ENCODE measurements around the gene RNF224.
"Not testable (repeated sequence)": the region's sequence is repeated elsewhere in the genome, so short reads cannot be mapped to it uniquely, and the experiment has no call there.

The RNF224 gene

GRCh38 chr9:137254624-137255447 is 27.5 kb downstream of the RNF224 start, which contains the start of gene NELFB:
TSS of gene NELFB (plus strand) at chr9:137255327.
- peak; percentile 90 for DNase-seq (ENCODE audit: low read depth)

- no peak for DNase-seq (ENCODE audit: low read depth)
These were observed 28.3 kb downstream of the RNF224 start for GRCh38 chr9:137255448-137256114.

DNA sequence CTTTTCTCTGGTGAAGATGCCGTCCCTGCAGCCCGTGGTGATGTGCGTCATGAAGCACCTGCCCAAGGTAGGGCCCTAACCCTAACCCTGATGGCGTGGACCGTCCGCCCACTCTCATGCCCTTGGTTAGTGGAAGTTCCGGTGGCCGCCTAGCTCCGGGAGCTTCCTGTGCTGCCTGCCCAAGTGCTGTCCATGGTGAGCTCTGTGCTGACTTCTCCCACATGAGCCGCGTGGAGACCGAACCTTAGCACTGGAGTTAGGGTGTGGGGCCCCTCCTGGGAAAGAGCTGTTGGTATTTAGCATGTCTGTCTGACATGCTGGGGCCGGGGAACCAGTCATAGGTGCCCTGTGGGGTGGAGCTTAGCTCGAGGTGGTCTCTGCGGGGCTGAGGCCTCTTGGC is 29.1 kb downstream of the RNF224 start:
- no peak for DNase-seq (ENCODE audit: low read depth)

DNA sequence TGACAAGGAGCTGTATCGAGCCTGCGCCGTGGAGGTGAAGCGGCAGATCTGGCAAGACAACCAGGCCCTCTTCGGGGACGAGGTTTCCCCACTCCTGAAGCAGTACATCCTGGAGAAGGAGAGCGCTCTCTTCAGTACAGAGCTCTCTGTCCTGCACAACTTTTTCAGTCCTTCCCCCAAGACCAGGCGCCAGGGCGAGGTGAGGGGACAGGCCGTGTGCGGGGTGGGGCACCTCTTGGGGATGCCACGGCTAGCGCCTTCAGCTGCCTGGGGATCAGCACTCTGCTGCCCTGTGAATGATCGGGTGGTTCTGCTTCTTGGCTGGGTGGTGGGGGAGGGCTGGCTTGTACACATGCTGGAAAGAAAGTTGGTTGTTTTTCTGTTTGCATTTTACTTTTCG is 29.6 kb downstream of the RNF224 start:
- no peak for DNase-seq (ENCODE audit: low read depth)

- not testable (repeated sequence) for DNase-seq (ENCODE audit: low read depth)
These were observed 35.0 kb downstream of the RNF224 start for GRCh38 chr9:137262173-137262908.

DNA sequence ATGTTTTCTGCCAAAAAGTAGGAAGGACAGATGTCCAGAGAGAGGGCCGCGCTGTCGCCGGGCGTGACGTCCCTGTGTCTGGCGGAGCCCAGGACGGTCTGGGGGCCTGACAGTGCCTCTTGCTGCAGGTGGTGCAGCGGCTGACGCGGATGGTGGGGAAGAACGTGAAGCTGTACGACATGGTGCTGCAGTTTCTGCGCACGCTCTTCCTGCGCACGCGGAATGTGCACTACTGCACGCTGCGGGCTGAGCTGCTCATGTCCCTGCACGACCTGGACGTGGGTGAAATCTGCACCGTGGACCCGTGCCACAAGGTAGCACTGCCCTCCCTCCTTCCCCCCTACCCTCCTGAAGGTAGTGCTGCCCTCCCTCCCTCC is 35.6 kb downstream of the RNF224 start:
- DNase-seq (ENCODE audit: low read depth), result no peak

DNA sequence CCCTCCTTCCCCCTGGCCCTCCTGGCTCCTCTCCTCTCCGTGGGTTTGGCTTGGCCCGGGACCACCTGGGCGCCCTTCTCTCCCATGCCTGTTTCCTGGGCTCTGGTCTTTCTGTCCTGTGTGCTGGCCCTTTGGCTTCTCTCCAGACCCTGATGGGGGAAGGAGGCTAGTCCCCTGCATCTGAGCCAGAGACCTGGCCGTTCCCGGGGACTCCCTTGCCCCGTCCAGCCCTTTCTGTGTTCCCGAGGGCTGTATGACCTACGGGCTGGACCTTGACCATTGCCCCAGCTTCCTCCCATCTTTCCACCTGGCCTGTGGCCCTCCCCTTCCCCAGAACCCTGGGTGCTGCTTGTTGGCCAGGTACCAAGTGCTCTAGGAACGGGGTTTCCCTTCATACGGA is 36.2 kb downstream of the RNF224 start:
- DNase-seq (ENCODE audit: low read depth), result no peak

DNA sequence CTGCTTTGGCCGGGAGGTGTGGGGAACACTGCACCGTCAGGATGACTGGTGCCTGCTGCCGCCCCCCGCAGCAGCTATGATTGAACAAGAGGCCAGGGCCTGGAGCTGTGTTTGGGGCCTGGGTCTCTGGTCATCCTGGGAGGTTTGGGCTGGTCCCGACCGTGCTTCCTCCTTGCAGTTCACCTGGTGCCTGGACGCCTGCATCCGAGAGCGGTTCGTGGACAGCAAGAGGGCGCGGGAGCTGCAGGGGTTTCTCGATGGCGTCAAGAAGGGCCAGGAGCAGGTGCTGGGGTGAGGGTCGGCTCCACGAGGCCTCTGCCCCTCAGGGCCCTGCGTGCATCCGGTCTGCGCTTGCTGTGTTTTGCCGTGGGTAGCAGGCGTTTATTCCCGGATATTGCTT is 36.8 kb downstream of the RNF224 start:
- no peak for DNase-seq (ENCODE audit: low read depth)

DNA sequence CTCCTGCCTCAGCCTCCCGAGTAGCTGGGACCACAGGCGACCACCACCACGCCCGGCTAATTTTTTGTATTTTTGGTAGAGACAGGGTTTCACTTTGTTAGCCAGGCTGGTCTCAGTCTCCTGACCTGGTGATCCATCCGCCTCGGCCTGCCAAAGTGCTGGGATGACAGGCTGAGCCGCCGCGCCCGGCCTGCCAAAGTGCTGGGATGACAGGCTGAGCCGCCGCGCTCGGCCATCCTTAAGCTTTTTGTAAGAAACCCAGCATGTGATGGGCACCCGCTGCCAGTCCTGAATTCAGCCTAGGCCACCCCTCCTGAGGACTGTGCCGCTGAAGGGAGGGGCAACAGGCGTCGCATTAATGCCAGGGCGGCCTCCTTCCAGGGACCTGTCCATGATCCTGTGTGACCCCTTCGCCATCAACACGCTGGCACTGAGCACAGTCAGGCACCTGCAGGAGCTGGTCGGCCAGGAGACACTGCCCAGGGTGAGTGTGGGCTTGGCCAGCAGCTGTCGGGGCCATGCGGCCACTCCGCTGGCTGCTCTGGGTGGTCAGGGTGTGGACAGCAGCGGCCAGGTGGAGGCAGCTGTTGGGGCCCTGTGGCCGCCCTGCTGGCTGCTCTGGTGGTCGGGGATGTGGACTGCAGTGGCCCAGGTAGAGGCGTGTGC is 38.3 kb downstream of the RNF224 start:
- no peak for DNase-seq (ENCODE audit: low read depth)

GRCh38 chr9:137266162-137266527 is 38.8 kb downstream of the RNF224 start:
- DNase-seq (ENCODE audit: low read depth), result no peak

GRCh38 chr9:137266585-137267453 is 39.5 kb downstream of the RNF224 start:
- no peak for DNase-seq (ENCODE audit: low read depth)

DNA sequence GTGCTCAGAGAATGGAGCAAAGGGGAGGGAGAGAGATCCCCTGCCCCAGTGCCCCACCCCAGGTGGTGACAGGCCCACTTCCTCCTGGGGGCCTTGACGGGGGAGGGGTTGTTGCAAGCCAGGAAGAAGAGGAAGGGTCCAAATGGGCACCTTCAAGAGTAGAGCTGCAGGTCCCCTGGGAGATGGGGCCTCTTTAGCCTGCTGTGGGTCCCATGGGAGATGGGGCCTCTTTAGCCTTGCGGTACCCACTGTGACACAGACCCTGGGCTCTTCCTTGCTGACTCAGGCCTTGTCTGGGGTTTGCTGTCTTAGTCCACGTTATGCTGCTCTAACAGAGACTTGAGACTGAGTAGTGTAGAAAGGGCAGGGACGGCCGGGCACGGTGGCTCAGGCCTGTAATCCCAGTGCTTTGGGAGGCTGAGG is 40.6 kb downstream of the RNF224 start:
- DNase-seq (ENCODE audit: low read depth), result no peak

DNA sequence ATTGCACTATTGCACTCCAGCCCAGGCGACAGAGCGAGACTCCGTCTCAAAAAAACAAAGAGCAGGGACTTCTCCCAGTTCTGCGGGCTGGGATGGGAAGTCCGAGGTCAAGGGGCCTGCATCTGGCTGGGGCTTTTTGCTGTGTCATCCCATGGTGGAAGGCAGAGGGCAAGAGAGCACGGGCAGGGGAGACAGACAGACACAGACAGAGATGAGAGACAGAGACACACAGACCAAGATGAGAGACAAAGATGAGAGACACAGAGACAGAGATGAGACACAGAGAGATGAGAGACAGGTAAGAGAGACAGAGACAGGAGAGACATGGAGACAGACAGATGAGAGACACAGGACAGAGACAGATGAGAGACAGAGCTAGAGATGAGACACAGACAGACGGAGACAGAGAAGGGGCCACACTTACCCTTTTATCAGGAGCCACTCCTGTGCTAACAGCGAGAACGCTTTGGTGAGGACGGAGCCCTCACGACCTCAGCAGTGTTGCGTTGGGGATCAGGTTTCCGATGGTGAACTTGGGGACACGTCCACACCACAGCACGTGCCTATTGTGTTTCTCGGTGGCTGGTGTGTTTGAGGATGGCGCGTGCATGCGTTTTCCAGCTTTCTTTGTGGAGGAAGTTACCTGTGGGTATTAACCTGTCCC is 41.4 kb downstream of the RNF224 start:
- no peak for DNase-seq (ENCODE audit: low read depth)

DNA sequence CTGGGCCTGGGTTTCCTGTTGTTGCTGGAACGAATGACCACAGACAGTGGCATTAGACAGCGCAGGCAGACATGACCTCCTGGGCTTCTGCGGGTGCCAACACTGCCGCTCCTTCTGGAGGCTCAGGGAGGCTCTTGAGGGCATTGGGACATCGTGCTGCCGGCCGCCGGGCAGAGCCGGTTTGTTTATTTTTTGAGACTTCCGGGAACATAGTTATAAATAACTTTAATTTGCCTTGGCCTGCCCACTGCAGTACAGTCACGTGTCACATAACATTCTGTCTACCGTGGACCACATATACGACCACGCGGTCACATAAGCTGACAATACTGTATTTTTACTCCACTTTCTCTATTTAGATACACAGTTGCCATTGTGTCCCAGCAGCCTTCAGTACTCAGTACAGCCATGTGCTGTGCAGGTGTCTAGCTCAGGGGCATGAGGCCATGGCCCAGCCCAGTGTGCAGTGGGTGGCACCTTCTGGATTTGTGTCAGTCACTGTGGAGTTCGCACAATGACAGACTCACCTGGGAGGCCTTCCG is 42.0 kb downstream of the RNF224 start:
- DNase-seq (ENCODE audit: low read depth), result no peak

DNA sequence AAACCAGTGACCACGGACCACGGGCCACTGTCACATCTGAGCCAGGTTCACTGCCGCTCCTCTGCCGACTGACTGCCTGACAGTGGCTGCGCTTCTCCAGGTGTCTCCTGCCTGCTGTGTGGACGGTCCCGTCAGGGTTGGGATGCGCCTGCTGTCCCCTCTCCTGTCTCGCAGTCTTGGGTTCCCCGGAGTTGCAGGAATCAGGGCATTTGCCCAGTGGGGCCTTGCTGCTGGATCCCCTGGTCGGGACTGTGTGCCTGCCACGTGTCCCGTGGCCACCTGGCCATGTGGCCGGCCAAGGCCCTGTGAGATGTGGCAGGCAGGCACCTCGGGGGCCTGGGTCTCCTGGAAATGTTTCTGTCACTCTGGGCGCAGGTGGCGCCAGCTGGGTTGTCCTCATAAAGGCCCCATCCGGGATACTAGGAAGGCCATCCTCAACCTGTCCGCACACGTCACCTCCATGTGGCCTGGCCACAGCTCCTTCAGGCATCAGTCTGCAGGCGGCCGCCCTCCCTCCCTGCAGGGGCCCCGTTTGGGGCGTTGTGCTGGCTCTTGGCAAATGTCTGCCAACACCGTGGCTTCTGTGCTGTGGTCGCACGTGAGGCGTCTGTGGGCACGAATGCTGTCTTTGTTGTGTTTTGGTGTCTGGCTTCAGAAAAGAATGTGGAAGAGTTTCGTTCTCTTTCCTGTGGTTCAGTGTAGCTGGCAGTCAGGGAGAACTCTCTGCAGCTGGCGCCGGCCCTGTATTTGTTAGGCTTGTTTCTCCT is 43.8 kb downstream of the RNF224 start:
- no peak for DNase-seq (ENCODE audit: low read depth)

DNA sequence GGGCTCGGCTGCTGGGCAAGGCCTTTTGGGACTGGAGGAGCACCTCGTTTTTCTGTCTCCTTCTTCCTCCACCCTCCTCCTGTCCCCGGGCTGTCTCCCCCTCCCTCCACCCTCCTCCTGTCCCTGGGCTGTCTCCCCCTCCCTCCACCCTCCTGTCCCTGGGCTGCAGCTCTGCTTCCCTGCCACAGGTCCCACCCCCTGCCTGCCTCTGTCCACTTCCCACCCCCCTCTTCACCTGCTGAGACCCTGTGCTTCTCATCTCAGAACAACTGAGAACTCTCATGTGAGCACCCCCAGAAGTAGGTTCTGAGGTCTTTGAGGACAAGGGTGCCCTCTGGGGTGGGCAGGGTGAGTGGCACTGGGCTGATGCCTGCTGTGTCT is 44.4 kb downstream of the RNF224 start:
- DNase-seq (ENCODE audit: low read depth), result no peak

DNA sequence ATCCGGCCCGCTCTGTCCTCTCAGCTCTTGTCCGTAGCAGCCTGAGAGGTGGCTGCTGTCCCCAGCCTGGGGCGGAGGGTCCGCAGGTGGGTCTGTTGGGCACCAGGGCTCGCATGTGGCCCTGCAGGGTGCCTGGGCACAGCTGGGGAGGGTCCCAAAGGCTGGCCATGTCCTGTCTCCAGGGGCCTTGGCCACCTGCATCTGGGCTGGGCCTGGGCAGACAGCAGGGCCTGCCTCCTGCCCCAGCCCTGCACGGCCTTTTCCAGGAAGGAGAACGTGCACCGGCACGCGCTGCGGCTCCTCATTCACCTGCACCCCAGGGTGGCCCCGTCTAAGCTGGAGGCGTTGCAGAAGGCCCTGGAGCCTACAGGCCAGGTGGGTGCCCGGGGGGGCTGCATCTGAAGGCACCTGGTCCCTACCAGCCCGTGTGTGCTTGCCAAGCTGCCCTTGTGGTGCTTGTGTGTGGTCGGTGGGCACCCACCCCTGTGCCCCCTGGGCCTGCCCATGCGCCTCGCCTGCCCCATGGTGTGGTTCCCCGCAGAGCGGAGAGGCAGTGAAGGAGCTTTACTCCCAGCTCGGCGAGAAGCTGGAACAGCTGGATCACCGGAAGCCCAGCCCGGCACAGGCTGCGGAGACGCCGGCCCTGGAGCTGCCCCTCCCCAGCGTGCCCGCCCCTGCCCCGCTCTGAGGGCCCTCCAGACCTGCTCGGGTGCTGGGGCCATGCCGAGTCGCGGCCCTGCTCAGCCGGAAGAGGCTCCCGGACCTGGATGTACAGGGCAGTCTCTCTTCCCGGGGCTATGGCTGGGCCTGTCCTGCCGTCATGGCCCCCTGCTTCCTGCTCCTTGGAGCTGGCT is 45.2 kb downstream of the RNF224 start:
- DNase-seq (ENCODE audit: low read depth), result no peak

DNA sequence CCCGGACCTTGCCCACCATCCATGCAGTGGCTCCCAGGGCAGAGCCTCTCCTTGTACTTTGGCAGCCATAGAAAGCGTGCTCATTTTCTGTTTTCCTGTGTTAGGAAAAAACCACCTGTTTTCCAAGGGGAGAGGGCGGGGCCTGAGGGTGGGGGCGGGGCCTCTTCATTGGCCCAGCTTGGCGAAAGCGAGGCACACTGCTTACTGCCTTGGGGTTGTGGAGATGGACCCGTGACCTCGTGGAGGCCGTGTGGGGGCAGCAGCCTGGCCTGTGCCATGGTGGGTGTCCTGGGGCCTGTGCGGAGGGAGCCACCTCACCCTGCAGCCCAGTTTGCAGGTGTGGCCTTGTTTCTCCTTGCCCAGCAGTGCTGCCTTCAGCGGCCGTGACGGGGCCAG is 45.8 kb downstream of the RNF224 start:
- DNase-seq (ENCODE audit: low read depth), result no peak
